Astrocyte (in vitro differentiated cells and primary cell): Measurements from ENCODE around the gene TMX4. TPM values are rescaled to one million over a fixed set of nuclear protein-coding genes. Genes with fewer than 3 reads are reported as not detected.
"Not testable (repeated sequence)": the region's sequence is repeated elsewhere in the genome, so short reads cannot be mapped to it uniquely, and the experiment has no call there.

Experiments
- DNase-seq: peaks from one replicate; pipeline ENCODE4 v3.0.0-alpha.2; 2010; ENCODE audit warnings: low read depth
- FAIRE-seq: peaks from 2 replicates; lab custom pipeline; 2011; peaks lifted over from hg19 to GRCh38; lab: Jason Lieb, UNC
- H2AFZ ChIP-seq: 2 replicates; pipeline ENCODE4 v1.6.0; 2012; ENCODE audit warnings: low read depth, low read length, inconsistent platforms
- H3K27ac ChIP-seq: 2 replicates; pipeline ENCODE4 v1.5.1; 2011; ENCODE audit warnings: low read depth, low read length, inconsistent platforms
- H3K27me3 ChIP-seq: 2 replicates; pipeline ENCODE4 v1.6.0; 2011; ENCODE audit warnings: low read length, inconsistent platforms; ENCODE audit not compliant: insufficient read depth
- H3K36me3 ChIP-seq: 2 replicates; pipeline ENCODE4 v1.5.1; 2011; ENCODE audit warnings: low read length, inconsistent platforms; ENCODE audit not compliant: insufficient read depth
- H3K4me1 ChIP-seq: 2 replicates; pipeline ENCODE4 v1.5.1; 2011; ENCODE audit warnings: low read length, inconsistent platforms; ENCODE audit not compliant: insufficient read depth
- H3K4me2 ChIP-seq: 2 replicates; pipeline ENCODE4 v1.6.0; 2012; ENCODE audit warnings: low read length, inconsistent platforms
- H3K4me3 ChIP-seq: 2 replicates; pipeline ENCODE4 v1.5.1; 2011; ENCODE audit warnings: low read depth, mild to moderate bottlenecking, low read length, inconsistent platforms; ENCODE audit not compliant: insufficient read depth
- H3K79me2 ChIP-seq: 2 replicates; pipeline ENCODE4 v1.6.0; 2012; ENCODE audit warnings: mild to moderate bottlenecking, low read length, inconsistent platforms; ENCODE audit not compliant: insufficient read depth
- H3K9ac ChIP-seq: 2 replicates; pipeline ENCODE4 v1.6.0; 2012; ENCODE audit warnings: mild to moderate bottlenecking, low read length, inconsistent platforms
- H3K9me3 ChIP-seq: 2 replicates; pipeline ENCODE4 v1.5.1; 2012; ENCODE audit warnings: low read depth, mild to moderate bottlenecking, low read length, inconsistent platforms; ENCODE audit not compliant: insufficient read depth
- H4K20me1 ChIP-seq: 2 replicates; pipeline ENCODE4 v1.6.0; 2012; ENCODE audit warnings: low read length, inconsistent platforms; ENCODE audit not compliant: insufficient read depth
- H3K27ac Mint-ChIP-seq: one replicate; pipeline ENCODE4 v1.8.0; 2021; ENCODE audit warnings: mild to moderate bottlenecking, mixed read lengths; ENCODE audit not compliant: unreplicated experiment
- H3K27me3 Mint-ChIP-seq: one replicate; pipeline ENCODE4 v1.8.0; 2021; ENCODE audit warnings: low read depth, mixed read lengths; ENCODE audit not compliant: unreplicated experiment
- H3K36me3 Mint-ChIP-seq: one replicate; pipeline ENCODE4 v1.8.0; 2021; ENCODE audit warnings: low read depth, mixed read lengths; ENCODE audit not compliant: unreplicated experiment
- H3K4me1 Mint-ChIP-seq: one replicate; pipeline ENCODE4 v1.8.0; 2021; ENCODE audit warnings: low read depth, mixed read lengths; ENCODE audit not compliant: unreplicated experiment
- H3K4me3 Mint-ChIP-seq: one replicate; pipeline ENCODE4 v1.8.0; 2021; ENCODE audit warnings: mild to moderate bottlenecking, moderate library complexity, mixed read lengths; ENCODE audit not compliant: unreplicated experiment
- H3K9me3 Mint-ChIP-seq: one replicate; pipeline ENCODE4 v1.8.0; 2021; ENCODE audit warnings: mild to moderate bottlenecking, mixed read lengths; ENCODE audit not compliant: unreplicated experiment
- EZH2 ChIP-seq: IDR thresholded peaks from 2 replicates; pipeline ENCODE4 v1.6.1; 2012; ENCODE audit warnings: mild to moderate bottlenecking, low read length, inconsistent platforms; ENCODE audit not compliant: insufficient read depth
- total RNA-seq: library from RNA; stranded (reverse); gene quantifications from 2 replicates; pipeline ENCODE4 v1.2.1, GENCODE V29; 2021
- TF ChIP-seq, protein P1 (sequence below): IDR thresholded peaks from 2 replicates; pipeline ENCODE4 v1.5.1; 2011; ENCODE audit warnings: low read depth, mild to moderate bottlenecking, inconsistent platforms, low read length, moderate library complexity; ENCODE audit not compliant: insufficient read depth

Gene TMX4
- total RNA-seq, 1 donor from 2014 or later: 17.3 TPM

GRCh38 chr20:8033151-8033841, 13.7 kb upstream of the TMX4 start:
- Histone ChIP-seq H3K9ac (no peak overlapping the region), H3K36me3 (no peaks in the 10 kb centered on the region), H4K20me1 (no peaks in the 10 kb centered on the region), H3K79me2 (no peaks in the 10 kb centered on the region), H3K4me2 (no peak overlapping the region), H3K4me1 (no peaks in the 10 kb centered on the region), H3K27me3 (no peaks in the 10 kb centered on the region), H3K9me3 (no peaks in the 10 kb centered on the region), H3K4me3 (no peak overlapping the region), H2AFZ (no peak overlapping the region), H3K27ac (no peak overlapping the region)
- no peak for TF ChIP-seq EZH2
- TF ChIP-seq, protein P1, sequence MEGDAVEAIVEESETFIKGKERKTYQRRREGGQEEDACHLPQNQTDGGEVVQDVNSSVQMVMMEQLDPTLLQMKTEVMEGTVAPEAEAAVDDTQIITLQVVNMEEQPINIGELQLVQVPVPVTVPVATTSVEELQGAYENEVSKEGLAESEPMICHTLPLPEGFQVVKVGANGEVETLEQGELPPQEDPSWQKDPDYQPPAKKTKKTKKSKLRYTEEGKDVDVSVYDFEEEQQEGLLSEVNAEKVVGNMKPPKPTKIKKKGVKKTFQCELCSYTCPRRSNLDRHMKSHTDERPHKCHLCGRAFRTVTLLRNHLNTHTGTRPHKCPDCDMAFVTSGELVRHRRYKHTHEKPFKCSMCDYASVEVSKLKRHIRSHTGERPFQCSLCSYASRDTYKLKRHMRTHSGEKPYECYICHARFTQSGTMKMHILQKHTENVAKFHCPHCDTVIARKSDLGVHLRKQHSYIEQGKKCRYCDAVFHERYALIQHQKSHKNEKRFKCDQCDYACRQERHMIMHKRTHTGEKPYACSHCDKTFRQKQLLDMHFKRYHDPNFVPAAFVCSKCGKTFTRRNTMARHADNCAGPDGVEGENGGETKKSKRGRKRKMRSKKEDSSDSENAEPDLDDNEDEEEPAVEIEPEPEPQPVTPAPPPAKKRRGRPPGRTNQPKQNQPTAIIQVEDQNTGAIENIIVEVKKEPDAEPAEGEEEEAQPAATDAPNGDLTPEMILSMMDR: no peak
- DNase-seq (no peak), FAIRE-seq (no peak)
- H3K4me3 Mint-ChIP-seq: no peak overlapping the region
- H3K4me1 Mint-ChIP-seq: no peaks in the 10 kb centered on the region
- H3K27ac Mint-ChIP-seq: no peak overlapping the region
- no peaks in the 10 kb centered on the region for H3K9me3 Mint-ChIP-seq
- H3K27me3 Mint-ChIP-seq: no peaks in the 10 kb centered on the region
- no peaks in the 10 kb centered on the region for H3K36me3 Mint-ChIP-seq

DNA sequence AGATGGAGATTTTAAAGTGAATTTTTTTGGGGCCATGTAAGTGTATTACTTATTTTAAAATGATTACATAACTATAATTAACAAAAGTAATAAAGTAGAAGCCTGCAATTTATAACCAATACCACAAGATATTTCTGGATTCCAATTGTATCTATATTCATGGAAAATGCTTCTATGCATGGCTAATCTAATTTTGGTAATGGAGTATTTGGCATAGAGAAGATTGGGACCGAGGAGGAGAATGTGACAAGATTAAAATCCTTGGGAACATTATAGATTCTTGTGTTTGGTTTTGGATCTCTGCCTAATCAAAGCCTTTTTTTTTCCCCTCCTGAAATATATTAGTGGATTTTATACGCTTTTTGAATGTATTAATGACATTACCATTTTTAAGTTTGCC, 12.9 kb upstream of the TMX4 start:
- no peaks in the 10 kb centered on the region for H3K4me1 Mint-ChIP-seq
- H4K20me1 ChIP-seq: no peaks in the 10 kb centered on the region
- H3K4me2 ChIP-seq: no peak overlapping the region
- TF ChIP-seq, protein P1: no peak
- TF ChIP-seq EZH2: no peak
- H3K27me3 Mint-ChIP-seq: no peaks in the 10 kb centered on the region
- no peak overlapping the region for H3K4me3 ChIP-seq
- DNase-seq (no peak), FAIRE-seq (no peak)
- H3K4me1 ChIP-seq: no peaks in the 10 kb centered on the region
- H3K36me3 Mint-ChIP-seq: no peaks in the 10 kb centered on the region
- no peak overlapping the region for H3K9ac ChIP-seq
- H3K9me3 ChIP-seq: no peaks in the 10 kb centered on the region
- H2AFZ ChIP-seq: no peak overlapping the region
- H3K27ac ChIP-seq: no peak overlapping the region
- no peak overlapping the region for H3K27ac Mint-ChIP-seq
- H3K27me3 ChIP-seq: no peaks in the 10 kb centered on the region
- no peaks in the 10 kb centered on the region for H3K36me3 ChIP-seq
- no peaks in the 10 kb centered on the region for H3K79me2 ChIP-seq
- H3K4me3 Mint-ChIP-seq: no peak overlapping the region
- no peaks in the 10 kb centered on the region for H3K9me3 Mint-ChIP-seq

- not testable (repeated sequence) for H3K27ac ChIP-seq, H3K4me1 Mint-ChIP-seq, H3K4me2 ChIP-seq, H3K9ac ChIP-seq, H3K36me3 Mint-ChIP-seq, H3K9me3 ChIP-seq, H3K9me3 Mint-ChIP-seq, H3K36me3 ChIP-seq, H3K79me2 ChIP-seq, H3K27me3 Mint-ChIP-seq, H2AFZ ChIP-seq, H4K20me1 ChIP-seq, H3K27me3 ChIP-seq, H3K27ac Mint-ChIP-seq, DNase-seq, H3K4me1 ChIP-seq, H3K4me3 ChIP-seq, H3K4me3 Mint-ChIP-seq
- FAIRE-seq: peak; percentile 23
Observed at GRCh38 chr20:8031539-8031938, 12.0 kb upstream of the TMX4 start.
